MM.1S (cell line): ENCODE data around the gene PRR15L.

Experiments used
- EZH2phosphoT487 ChIP-seq: fragments of 300-600 bp; sonication (generic); IDR thresholded peaks from 2 replicates; pipeline ENCODE4 v1.6.1; 2018; ENCODE audit warnings: antibody characterized with exemption, low read length
- TF ChIP-seq, protein P1 (sequence below): fragments of 300-600 bp; sonication (generic); IDR thresholded peaks from 2 replicates; pipeline ENCODE4 v1.5.1; 2016; ENCODE audit warnings: antibody characterized with exemption, low read length, mixed read lengths

DNA sequence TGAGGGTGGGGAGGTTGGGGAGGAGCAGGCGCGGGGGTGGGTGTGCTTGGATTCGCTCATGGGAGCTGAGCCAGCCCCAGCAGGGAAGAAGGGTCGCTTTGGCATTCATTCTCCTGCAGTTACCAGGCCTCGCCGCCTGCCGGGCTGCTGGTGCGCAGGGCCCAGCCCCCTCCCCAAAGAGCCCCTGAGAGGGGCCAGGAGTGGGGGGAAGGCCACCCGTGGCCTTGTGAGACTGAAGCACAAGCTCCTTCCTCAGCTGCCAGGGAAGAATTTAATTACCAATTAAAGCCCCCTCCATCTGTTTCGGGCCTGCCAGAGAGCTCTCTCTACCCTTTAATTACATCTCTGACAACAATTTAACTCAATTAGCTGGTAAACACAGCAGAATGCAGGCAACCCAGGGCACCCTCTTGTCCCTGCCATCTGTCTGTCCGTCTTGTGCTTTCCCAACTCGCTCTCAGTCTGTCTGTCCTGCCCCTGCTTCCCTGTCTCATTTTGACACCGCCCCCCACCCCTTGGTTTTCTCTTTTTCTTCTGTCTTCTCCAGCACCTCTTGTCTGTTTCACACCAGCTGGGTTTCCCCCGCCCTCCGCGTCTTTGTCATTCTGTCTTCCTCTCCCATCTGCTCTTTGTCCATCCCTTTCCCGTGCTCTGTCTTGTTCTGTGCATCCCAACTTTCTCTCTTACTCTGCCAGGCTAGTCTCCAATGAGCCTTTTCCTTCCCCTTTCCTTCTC lies 45.9 kb upstream of the PRR15L start:
- TF ChIP-seq EZH2phosphoT487: no peak
- TF ChIP-seq, protein P1, sequence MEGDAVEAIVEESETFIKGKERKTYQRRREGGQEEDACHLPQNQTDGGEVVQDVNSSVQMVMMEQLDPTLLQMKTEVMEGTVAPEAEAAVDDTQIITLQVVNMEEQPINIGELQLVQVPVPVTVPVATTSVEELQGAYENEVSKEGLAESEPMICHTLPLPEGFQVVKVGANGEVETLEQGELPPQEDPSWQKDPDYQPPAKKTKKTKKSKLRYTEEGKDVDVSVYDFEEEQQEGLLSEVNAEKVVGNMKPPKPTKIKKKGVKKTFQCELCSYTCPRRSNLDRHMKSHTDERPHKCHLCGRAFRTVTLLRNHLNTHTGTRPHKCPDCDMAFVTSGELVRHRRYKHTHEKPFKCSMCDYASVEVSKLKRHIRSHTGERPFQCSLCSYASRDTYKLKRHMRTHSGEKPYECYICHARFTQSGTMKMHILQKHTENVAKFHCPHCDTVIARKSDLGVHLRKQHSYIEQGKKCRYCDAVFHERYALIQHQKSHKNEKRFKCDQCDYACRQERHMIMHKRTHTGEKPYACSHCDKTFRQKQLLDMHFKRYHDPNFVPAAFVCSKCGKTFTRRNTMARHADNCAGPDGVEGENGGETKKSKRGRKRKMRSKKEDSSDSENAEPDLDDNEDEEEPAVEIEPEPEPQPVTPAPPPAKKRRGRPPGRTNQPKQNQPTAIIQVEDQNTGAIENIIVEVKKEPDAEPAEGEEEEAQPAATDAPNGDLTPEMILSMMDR: no peak
